Ishikawa (cell line): ENCODE results near the gene TAOK3.

Experiments used
- CEBPB ChIP-seq: IDR thresholded peaks from 2 replicates; pipeline ENCODE4 v1.6.1; 2012
- CREB1 ChIP-seq: IDR thresholded peaks from 2 replicates; pipeline ENCODE4 v1.6.1; 2012; ENCODE audit warnings: low read depth
- EGR1 ChIP-seq: IDR thresholded peaks from 2 replicates; pipeline ENCODE4 v1.6.1; 2012
- EP300 ChIP-seq: IDR thresholded peaks from 2 replicates; pipeline ENCODE4 v1.6.1; 2012; ENCODE audit warnings: borderline replicate concordance
- FOXM1 ChIP-seq: IDR thresholded peaks from 2 replicates; pipeline ENCODE4 v1.6.1; 2012; ENCODE audit warnings: low read depth, borderline replicate concordance
- NFIC ChIP-seq: IDR thresholded peaks from 2 replicates; pipeline ENCODE4 v1.6.1; 2012
- RAD21 ChIP-seq: IDR thresholded peaks from 2 replicates; pipeline ENCODE4 v1.6.1; 2012; ENCODE audit warnings: low read depth
- TAF1 ChIP-seq: IDR thresholded peaks from 2 replicates; pipeline ENCODE4 v1.6.1; 2012; ENCODE audit warnings: low read depth, mild to moderate bottlenecking
- TCF12 ChIP-seq: IDR thresholded peaks from 2 replicates; pipeline ENCODE4 v1.6.1; 2012; ENCODE audit warnings: low read depth
- TEAD4 ChIP-seq: IDR thresholded peaks from 2 replicates; pipeline ENCODE4 v1.6.1; 2012
- YY1 ChIP-seq: IDR thresholded peaks from 2 replicates; pipeline ENCODE4 v1.6.1; 2012; ENCODE audit warnings: low read depth
- ZBTB7A ChIP-seq: IDR thresholded peaks from 2 replicates; pipeline ENCODE4 v1.6.1; 2012; ENCODE audit warnings: low read depth
- TF ChIP-seq, protein P1 (sequence below): IDR thresholded peaks from 2 replicates; pipeline ENCODE4 v1.6.1; 2012
- TF ChIP-seq, protein P2 (sequence below): IDR thresholded peaks from 2 replicates; pipeline ENCODE4 v1.6.1; 2012; ENCODE audit warnings: low read depth, mild to moderate bottlenecking
- TF ChIP-seq, protein P3 (sequence below): IDR thresholded peaks from 2 replicates; pipeline ENCODE4 v1.6.1; 2012

TAOK3 gene

DNA sequence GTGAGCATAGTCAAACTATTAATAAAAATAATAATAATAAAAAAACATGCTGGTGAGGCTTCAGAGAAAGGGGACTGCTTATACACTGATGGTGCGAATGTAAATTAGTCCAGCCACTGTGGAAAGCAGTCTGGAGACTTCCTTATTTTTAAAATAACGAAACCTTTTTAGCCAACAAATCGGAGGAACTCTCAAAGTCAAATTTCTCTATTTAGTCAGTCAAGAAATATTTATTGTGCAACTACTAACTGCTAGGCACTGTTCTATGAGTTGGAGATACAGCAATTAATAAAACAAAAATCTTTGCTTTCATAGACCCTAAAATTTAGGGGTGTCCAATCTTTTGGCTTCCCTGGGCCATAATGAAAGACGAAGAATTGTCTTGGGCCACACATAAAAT is 10.8 kb downstream of the TAOK3 start:
- TF ChIP-seq TCF12, result no peak
- TF ChIP-seq, protein P1, sequence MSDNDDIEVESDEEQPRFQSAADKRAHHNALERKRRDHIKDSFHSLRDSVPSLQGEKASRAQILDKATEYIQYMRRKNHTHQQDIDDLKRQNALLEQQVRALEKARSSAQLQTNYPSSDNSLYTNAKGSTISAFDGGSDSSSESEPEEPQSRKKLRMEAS, result no peak
- TF ChIP-seq EGR1, result no peak
- TF ChIP-seq CEBPB, result no peak
- no peak for TF ChIP-seq RAD21
- TF ChIP-seq ZBTB7A, result no peak
- TF ChIP-seq NFIC, result no peak
- no peak for TF ChIP-seq TEAD4
- no peak for TF ChIP-seq CREB1
- no peak for TF ChIP-seq EP300
- TF ChIP-seq FOXM1, result no peak
- TF ChIP-seq YY1, result no peak

DNA sequence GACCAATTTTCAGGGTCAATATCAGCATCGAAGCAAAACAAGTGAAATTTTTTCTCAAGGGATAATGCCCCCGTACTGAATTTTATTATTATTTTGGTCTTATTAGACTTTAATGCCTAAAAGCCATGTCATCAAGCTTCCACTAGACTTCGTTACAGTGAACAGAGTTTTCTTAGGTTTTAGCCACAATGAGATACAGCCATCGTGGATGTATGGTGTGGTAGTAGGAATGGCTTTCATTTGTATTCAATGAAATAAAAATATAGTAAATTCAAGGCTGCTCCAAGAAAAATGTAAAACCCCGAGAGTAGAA is 11.7 kb downstream of the TAOK3 start:
- TF ChIP-seq CREB1 (no peak), TCF12 (no peak)
- TF ChIP-seq, protein P2, sequence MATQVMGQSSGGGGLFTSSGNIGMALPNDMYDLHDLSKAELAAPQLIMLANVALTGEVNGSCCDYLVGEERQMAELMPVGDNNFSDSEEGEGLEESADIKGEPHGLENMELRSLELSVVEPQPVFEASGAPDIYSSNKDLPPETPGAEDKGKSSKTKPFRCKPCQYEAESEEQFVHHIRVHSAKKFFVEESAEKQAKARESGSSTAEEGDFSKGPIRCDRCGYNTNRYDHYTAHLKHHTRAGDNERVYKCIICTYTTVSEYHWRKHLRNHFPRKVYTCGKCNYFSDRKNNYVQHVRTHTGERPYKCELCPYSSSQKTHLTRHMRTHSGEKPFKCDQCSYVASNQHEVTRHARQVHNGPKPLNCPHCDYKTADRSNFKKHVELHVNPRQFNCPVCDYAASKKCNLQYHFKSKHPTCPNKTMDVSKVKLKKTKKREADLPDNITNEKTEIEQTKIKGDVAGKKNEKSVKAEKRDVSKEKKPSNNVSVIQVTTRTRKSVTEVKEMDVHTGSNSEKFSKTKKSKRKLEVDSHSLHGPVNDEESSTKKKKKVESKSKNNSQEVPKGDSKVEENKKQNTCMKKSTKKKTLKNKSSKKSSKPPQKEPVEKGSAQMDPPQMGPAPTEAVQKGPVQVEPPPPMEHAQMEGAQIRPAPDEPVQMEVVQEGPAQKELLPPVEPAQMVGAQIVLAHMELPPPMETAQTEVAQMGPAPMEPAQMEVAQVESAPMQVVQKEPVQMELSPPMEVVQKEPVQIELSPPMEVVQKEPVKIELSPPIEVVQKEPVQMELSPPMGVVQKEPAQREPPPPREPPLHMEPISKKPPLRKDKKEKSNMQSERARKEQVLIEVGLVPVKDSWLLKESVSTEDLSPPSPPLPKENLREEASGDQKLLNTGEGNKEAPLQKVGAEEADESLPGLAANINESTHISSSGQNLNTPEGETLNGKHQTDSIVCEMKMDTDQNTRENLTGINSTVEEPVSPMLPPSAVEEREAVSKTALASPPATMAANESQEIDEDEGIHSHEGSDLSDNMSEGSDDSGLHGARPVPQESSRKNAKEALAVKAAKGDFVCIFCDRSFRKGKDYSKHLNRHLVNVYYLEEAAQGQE, result no peak

DNA sequence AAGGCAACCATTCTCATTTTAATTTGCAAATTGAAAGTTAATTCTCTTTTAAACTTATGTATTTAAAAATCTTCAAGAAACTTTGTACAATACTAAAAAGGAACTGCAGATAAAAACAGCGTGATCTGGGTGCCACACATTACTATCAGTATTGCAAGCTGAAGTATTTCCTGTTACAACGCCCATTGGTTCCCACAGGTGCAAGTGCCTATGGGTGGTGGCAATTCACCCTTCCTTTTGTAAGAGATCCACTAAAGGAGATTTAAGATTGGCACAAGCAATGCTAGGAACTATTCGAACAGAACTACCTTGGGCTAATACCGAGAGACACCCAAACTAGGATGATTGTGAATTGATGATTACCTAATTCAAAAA is 13.2 kb downstream of the TAOK3 start:
- no peak for TF ChIP-seq TEAD4
- TF ChIP-seq FOXM1, result no peak
- no peak for TF ChIP-seq TCF12
- TF ChIP-seq, protein P2, result no peak
- TF ChIP-seq, protein P3, sequence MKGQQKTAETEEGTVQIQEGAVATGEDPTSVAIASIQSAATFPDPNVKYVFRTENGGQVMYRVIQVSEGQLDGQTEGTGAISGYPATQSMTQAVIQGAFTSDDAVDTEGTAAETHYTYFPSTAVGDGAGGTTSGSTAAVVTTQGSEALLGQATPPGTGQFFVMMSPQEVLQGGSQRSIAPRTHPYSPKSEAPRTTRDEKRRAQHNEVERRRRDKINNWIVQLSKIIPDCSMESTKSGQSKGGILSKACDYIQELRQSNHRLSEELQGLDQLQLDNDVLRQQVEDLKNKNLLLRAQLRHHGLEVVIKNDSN, result no peak
- TF ChIP-seq ZBTB7A, result no peak
- no peak for TF ChIP-seq NFIC
- no peak for TF ChIP-seq TAF1

DNA sequence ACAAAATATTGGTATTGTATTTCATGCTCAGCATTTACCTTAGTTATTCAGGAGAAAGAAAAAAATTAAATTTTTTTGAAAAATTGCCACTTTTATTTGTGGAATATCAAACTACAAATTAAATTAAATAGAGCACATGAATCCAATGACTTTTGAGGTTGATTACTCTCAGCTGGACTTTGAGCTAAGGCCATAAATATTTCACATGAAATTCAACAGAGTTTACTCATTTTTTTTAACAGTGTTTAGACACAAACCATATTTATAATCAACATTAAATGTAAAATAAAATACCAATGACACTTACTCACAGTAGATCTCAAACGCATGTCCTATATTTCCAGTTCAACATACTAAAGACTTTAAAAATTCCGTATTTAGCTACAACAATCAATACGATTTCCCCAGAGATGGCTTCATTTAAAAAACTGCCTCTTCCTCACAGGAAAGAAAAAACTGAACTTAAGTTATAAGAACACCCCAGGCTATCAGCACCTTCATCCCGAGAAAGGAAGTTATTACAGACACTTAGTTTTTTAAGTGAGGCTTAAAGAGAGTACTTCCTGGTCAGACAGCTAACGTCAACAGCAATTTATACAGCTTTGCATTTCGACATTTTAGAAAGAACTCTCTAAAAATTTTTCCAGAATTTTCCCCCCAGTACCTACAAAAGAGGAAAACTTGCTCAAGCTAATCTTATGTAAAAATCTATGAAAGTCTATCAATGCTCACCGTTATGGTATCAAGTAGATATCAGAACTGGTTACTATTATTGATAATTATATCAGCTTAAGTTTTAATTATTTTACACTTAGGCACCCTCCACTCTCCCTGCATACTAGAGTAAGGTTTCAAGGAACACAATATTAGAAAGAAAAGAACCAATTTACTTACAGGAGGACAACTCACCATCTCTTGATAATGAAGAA is 13.8 kb downstream of the TAOK3 start:
- no peak for TF ChIP-seq CREB1
- no peak for TF ChIP-seq FOXM1
- TF ChIP-seq TAF1, result no peak
- TF ChIP-seq NFIC, result no peak
- TF ChIP-seq, protein P2, result no peak
- TF ChIP-seq, protein P3, result no peak
- no peak for TF ChIP-seq YY1
- no peak for TF ChIP-seq CEBPB
- TF ChIP-seq ZBTB7A, result no peak
- no peak for TF ChIP-seq EGR1
- TF ChIP-seq, protein P1, result no peak
- TF ChIP-seq RAD21, result no peak
- TF ChIP-seq TCF12, result no peak
- no peak for TF ChIP-seq TEAD4
- no peak for TF ChIP-seq EP300

DNA sequence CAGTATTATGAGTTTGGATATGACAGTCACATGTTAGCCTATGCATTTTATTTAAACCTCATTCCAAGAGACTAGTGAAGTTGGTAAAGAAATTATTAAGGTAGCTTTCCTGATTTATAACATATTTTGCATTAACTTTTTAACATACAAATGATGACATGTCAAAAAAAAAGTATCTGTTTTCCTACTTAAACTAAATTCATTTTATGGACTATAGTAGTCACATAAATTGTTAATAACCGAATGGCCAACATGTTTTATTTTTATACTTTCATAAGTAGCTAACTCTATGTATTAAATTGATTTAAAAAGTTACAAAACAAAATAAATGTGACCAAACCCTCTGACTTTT is 14.7 kb downstream of the TAOK3 start:
- TF ChIP-seq TCF12 (no peak), CEBPB (no peak), ZBTB7A (no peak), TEAD4 (no peak), EP300 (no peak), TAF1 (no peak), NFIC (no peak), CREB1 (no peak), FOXM1 (no peak), RAD21 (no peak), EGR1 (no peak), YY1 (no peak)
- TF ChIP-seq, protein P1, result no peak
- TF ChIP-seq, protein P2, result no peak
- TF ChIP-seq, protein P3, result no peak
